HG02623 (cell line): ENCODE measurements around the gene LIN7B.

ENCODE experiments used
- ATAC-seq: cut with Tn5 transposase; IDR thresholded peaks from one replicate; pipeline ENCODE4 v1.9.1; 2021; ENCODE audit warnings: moderate library complexity; ENCODE audit not compliant: unreplicated experiment

LIN7B gene

DNA sequence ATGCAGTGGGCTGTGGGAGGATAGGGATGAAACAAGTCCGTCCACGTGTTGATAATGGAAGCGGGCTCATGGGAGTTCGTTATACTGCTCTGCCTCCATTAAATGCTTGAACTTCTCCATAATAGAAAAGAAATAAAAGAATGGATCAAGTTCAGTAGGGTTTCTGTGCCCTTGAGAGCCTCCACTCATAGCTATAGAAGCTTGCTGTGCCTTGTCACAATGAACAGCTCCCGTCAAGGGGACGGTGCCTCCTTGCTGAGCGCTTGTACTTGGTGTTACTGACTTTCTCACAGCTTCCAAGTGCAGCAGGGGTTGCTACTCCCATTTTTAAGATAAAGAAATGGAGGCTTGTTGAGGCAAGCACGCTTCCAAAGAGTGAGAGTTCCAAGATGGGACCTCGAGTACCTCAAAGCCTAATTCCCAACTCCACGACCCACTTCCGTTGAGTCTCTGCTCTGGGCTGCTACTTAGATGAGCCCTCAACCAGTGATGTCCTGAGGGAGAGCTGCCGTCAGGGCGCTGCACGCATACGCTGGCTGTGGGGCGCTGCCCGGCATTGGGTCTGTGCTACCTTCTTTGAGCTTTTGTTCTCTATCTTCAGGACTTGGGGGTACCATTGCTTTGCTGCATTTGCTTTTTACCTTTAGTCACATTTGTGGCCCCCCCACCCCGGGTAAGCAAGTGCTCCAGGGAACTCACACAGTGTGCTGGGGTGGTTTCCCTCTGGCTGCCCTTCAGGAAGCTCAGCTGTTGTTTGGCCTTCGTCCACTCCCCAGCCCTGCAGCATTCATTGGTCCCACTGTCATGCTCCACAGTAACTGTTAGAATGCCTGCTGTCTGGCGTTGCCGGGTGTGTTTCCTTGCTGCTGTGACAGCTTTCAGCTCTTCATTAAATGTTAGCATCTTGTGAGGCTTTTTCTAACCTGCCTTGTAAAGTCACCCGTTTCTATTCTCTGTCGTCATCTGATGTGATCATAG lies 19.4 kb upstream of the LIN7B start:
- no peak for ATAC-seq

DNA sequence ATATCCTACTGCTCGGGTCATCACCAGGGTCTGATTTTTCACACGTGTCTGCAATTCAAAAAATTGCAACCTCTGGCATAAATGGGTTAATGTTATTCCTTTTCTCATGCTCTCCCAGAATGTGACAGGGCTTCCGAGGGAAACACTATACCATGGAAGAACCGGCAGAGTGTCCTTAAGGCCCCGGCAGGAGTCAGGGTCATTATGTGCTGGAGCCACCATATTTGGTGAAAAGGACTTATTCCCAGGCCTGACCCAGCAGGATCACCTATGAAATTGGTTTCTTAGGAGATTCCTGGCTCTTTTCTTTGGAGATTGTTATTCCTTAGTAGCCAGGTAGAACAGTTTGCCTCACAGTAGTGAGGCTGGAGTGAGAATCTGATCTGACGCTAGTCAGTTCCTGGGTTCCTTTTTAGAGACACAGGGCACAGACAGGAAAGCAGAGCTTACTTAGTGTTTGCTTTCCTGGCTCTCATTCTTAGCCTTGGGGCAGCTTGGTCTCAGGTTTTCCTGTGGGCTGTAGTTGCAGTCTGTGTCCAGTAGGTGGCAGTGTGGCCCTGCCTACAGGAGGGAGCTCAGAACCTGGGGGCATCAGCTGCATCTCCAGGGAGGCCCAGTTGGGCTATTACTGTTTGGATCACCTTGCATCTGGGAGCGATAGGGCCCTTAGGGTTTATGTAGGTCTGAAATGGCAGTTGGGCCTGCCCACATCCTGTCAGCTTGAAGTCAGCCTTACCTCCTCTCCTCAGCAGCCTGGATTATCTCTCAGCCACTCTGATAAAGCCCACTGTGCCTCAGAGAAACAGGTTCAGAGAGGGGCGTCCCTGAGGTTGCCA lies 16.5 kb upstream of the LIN7B start:
- ATAC-seq = no peak

DNA sequence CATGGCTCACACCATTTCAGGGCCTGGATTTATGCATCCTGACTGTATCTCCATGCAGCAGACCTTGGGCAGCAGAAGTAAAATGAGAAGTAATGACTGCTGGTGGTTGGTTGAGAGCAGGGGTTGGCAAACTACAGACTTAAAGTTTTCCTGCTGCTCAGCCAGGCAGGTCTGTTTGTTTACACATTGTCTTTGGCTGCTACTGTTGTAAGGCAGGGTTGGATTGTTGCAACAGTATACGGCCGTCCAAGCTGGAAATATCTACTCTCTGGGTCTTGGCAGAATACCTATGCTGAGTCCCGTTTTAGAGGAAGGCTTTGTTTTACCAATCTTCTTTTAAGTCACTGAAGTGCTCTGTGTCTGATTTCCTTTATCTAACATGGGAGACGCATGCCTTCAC lies 15.4 kb upstream of the LIN7B start:
- no peak for ATAC-seq

DNA sequence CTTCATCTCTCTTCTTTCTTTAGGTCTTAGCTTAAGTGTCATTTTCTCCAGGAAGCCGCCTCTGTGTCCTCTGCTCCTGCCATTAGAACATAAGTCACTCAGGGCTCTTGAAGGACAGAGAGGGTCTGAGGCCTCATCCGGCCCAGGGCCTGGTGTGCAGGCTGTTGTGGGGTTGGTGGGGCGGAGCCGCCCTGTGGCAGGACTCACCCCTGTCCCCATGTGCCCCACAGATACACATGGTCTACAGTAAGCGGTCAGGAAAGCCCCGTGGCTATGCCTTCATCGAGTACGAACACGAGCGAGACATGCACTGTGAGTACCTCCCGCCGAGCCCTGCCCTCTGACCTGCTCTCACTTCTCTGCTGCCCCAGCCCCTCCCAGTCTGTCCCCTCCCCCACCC lies 13.0 kb upstream of the LIN7B start:
- ATAC-seq = no peak

DNA sequence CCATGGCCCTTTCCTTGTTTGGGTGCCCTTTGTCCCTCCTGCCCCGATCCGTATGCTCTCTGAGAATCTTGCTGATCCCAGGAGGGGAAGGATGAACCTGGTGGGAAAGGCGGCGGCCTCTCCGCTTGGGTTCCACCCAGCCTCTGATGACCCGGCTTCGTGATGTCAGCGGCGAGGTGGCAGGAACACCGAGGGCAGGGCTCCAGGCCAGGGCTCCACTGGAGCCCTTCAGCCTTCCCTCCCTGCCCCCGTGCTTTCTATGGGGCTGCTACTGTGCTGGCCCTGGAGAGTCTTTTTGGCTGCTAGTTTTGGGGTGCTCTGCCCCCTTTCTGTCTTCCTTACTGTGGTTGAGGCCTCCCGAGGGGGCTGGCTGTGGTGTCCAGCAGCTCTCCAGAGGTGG lies 11.9 kb upstream of the LIN7B start:
- no peak for ATAC-seq

DNA sequence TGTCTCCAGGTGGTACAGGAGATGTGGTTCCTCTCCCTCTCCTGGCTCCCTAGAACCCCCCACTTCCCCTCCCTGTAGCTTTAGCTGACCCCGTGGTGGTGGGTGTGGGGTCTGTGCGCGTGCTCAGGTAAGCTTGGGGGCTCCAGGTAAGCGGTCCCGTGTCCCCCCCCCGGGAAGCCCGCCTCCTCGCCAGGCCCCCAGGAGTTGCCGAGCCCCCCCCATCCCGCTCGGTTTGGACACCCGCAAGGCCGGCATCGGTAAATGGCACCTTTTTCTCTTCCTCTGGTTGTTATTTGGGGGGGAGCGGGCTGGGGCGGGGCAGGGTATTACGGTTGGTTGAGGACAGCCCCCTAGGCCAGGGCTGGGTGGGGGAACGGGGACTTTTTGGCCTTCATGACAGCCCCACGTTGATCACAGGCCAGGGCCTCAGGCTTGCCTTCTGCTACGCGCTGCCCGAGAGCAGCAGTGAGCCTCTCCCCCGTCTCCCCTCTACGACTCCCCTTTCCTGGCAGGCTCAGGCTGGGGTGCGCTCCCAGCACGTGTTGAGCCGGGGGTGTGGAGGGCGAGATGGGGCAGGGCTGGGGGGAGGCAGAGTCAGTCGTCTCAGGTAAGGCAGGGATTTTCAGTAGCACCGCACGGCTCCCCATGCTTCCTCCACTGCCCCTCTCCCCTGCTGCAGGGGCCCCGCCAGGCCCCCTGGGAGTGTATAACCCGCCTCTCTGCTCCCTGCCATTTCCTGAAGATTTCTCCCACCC lies 10.7 kb upstream of the LIN7B start:
- no peak for ATAC-seq

DNA sequence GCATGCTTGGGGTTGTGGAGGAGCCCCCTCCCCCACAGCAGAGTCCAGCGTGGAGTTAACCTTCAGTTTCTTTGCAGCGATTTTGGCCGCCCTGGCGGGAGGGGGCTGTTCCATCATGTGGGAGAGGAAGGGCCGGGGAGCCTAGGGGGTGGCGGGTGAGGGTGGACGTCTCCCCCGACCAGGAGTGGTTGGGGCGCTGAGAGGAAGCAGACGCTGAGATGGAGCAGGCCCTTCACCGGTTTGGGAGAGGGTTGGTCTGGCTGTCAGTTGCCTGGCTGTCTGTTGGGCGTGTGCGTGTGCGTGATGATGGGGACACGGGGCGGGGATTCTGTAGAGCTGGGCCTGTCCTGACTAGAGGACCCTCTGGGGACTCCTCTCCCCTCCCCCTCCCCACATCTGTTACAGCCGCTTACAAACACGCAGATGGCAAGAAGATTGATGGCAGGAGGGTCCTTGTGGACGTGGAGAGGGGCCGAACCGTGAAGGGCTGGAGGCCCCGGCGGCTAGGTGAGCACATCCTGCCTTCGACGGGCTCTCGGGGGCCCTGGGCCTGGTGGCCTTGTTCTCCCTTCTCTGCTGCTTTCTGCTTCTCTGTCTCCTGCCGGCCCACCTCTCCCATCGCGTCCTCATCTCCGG lies 9.8 kb upstream of the LIN7B start:
- ATAC-seq = no peak

DNA sequence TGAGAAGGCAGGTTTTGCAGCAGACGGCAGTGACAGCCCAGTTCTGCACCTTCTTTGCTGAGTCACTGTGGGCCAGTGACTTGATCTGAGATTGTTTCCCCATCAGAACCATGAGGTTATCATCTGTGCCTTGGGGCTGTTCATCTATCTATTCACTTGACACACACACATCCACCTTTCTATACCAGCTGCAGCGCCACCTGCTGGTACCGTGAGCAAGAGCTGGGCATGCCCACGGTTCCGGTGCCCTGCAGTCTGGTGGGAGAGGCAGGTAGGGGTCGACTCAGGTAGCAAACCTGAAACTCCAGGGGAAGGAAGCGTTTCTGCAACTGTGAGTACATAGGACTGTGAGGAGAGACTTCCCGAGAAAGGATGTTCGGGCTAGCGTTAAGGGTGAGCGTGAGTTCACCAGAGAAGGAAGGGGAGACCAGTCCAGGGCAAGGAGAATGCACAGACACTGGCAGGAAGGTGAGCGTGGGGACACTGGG lies 7.5 kb upstream of the LIN7B start:
- no peak for ATAC-seq

DNA sequence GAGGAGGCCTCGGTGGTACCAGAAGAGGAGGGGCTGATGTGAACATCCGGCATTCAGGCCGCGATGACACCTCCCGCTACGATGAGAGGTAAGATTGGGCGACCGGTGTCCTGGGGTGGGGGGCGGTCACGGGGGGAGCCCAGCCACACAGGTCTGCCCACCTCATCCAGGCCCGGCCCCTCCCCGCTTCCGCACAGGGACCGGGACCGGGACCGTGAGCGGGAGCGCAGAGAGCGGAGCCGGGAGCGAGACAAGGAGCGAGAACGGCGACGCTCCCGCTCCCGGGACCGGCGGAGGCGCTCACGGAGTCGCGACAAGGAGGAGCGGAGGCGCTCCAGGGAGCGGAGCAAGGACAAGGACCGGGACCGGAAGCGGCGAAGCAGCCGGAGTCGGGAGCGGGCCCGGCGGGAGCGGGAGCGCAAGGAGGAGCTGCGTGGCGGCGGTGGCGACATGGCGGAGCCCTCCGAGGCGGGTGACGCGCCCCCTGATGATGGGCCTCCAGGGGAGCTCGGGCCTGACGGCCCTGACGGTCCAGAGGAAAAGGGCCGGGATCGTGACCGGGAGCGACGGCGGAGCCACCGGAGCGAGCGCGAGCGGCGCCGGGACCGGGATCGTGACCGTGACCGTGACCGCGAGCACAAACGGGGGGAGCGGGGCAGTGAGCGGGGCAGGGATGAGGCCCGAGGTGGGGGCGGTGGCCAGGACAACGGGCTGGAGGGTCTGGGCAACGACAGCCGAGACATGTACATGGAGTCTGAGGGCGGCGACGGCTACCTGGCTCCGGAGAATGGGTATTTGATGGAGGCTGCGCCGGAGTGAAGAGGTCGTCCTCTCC lies 6.3 kb upstream of the LIN7B start:
- no peak for ATAC-seq

DNA sequence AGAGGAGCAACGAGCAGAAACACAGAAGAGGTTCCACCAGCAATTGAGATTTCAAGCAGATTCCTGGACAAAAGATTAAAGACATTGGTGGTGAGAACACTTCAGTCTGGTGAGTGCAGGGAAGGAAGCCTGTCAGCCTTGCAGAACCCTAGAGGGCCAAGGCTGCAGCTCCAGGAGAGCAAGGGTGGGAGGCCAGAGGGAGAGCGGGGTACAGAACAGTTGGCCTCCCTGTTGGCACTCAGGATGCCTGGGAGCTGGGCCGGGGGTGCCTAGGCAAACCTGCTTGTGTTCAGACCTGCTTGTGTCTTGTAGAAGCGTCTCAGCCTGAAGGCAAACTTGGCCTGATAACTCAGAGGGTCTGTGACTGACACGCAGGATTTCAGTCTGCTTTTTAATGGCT lies 5.1 kb upstream of the LIN7B start:
- no peak for ATAC-seq

DNA sequence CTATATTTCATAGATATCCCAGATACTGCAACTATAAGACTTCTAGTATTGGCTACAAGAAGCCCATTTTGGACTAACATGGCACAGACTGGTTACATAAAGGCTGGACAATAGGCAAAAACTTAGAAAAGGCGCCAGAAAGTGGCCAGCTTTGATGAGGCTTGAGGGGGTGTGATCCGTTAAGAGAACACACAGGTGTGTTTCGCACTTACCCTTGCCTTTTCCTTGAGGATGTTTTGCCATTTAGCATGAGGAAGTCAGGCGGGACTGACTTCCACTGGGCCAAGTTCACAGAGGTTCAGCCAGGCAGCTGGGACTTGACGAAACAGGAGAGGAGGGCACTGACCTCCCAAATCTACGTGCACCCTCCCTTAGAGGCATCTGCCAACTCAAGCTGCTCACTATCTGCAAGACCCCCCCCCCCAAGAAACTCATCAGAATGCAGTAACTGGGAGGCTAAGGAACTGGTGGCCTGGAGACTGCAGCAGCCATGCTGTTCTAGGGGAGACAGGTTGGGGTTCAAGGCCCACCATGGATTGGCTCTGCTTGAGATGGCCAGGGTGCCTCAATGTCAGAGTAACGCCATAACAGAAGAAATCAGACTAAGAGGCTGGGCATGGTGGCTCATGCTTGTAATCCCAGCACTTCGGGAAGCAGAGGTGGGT lies 4.5 kb upstream of the LIN7B start:
- no peak for ATAC-seq

DNA sequence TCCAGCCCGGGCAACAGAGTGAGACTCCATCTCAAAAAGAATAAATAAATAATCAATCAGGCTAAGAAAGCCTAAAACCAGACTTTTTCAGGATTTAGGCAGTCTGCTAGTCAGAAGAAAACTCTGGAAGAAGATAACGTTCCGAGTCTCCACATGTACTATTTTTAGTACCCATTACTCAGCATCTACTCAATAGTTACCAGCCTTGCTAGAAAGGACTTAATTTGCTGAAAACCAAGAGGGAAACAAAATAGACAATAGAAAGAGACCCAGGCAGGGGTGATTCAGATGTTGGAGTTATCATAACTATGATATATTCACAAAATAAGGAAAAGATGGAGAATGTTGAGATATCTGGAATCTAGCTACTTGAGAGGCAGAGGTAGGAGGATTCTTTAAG lies 3.6 kb upstream of the LIN7B start:
- no peak for ATAC-seq

DNA sequence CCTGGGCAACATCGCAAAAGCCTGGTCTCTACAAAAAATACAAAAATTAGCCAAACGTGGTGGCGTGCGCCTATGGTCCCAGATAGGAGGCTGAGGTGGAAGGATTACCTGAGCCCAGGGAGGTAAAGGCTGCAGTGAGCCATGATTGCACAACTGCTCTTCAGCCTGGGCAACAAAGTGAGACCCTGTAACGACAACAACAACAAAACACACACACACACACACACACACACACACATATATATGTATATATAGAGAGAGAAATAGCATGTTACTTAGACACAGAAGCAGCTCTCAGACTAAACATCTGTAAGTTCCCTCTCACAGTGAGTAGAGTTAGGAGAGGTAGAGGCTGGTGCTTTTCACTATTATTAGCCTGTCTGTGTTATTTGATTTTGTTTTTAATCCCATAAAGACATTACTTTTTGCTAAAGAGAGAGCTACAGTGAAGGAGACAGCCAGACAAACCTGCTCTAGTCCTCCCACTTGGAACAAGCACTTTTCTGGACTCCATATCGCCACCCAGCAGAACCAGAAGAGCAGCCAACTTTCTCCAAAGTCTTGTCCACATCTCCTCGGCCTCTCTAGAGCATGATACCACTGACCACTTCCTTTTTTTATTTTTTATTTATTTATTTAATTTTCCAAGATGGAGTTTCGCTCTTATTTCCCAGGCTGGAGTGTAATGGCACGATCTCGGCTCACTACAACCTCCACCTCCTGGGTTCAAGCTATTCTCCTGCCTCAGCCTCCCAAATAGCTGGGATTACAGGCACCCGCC lies 2.8 kb upstream of the LIN7B start:
- no peak for ATAC-seq

DNA sequence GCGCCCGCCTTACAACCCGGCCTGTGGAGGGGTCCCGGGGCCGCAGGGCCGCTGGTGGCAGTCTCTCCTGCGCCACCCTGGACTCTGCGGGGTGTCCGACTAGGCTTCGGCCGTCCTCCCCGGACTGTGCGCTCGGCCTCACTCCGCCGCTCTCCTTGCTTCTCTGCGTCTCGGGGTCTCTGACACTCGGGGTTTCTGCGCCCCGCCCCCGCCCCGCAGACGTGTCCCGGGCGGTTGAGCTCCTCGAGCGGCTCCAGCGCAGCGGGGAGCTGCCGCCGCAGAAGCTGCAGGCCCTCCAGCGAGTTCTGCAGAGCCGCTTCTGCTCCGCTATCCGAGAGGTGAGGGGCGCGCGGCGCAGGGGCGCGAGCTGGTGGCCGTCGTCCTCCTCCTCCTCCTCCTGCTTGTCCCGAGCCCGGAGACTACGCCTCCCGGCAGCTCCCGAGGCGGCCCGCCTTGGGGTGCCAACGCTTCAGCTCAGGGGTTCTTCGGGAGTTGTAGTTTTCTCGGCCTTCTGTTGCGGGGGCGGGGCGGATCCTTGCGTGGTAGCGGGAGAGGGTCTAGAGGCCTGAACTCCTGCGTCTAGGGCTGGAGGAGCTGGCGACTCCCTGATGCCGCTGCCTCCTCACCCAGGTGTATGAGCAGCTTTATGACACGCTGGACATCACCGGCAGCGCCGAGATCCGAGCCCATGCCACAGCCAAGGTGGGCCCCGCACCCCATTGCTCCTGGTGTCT lies 627 bp downstream of the LIN7B start:
- ATAC-seq = no peak

DNA sequence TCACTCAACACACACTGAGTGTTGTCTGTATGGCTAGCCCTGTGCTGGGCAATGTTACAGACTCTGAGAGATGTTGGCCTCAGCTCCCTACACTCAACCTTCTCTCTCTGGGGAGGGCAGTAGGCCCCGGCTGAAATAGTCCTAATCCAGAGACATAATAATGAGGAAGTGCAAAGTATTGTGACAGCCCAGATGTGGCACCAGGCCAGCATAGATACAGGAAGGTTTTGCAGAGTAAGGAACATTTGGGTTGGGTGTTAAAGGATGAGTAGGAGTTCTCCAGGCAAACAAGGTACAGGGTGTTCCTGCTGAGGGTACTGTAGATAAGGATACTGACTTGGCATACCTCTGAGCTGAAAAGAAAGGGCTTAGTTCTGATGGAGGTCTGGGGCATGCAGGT lies 2.4 kb downstream of the LIN7B start:
- no peak for ATAC-seq

DNA sequence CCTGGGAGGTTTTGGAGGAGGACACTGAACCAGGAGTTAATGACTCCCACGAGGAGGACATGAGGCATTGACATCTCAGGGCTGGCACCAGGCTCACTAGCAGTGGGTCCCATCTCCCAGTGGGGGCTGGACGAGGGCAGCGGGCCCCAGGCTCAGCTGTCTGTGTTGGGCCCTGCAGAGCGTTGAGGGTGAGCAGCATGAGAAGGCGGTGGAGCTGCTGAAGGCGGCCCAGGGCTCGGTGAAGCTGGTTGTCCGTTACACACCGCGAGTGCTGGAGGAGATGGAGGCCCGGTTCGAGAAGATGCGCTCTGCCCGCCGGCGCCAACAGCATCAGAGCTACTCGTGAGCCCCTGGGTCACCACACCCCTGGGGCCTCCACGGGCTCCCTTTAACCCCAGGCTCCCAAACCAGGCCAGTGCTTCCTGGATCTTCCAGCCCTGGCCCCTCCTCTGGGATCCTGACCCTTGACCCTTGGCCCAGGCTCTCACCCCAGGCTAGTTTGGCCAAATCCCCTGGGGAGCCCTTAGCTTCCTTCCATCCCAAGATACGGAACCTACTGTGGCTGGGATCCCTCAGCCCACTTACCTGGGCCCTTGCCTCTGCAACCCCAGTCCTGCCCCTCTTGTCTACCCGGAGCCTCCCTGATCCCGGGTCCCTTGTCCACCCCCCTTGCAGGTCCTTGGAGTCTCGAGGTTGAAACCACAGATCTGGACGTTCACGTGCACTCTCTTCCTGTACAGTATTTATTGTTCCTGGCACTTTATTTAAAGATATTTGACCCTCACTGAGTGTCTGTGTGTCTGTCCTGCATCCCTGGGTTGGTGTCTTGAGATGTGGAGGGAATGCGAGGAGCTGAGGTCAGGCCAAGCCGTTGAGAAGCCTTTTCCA lies 3.8 kb downstream of the LIN7B start:
- ATAC-seq = no peak
